Suprapubic skin (tissue), 4 donors: ENCODE results near the gene ZDHHC19. TPM values are rescaled to one million over a fixed set of nuclear protein-coding genes. Genes with fewer than 3 reads are reported as not detected.
"Not testable (repeated sequence)": the region's sequence is repeated elsewhere in the genome, so short reads cannot be mapped to it uniquely, and the experiment has no call there.

Experiments
- DNase-seq, 2 donors: peaks; one replicate each; pipeline ENCODE4 v3.0.0-alpha.2; 2019; ENCODE audit warnings: low spot score in 2 of 2
- H3K27ac ChIP-seq: fragments of 200-600 bp; sonication (generic); one replicate; pipeline ENCODE4 v1.5.1; 2019
- H3K27me3 ChIP-seq: fragments of 200-600 bp; sonication (generic); one replicate; pipeline ENCODE4 v1.5.1; 2019
- H3K36me3 ChIP-seq: fragments of 200-600 bp; sonication (generic); one replicate; pipeline ENCODE4 v1.5.1; 2019
- H3K4me1 ChIP-seq: fragments of 200-600 bp; sonication (generic); one replicate; pipeline ENCODE4 v1.5.1; 2019
- H3K4me3 ChIP-seq: fragments of 200-600 bp; sonication (generic); one replicate; pipeline ENCODE4 v1.5.1; 2019; ENCODE audit warnings: mild to moderate bottlenecking
- H3K9me3 ChIP-seq: fragments of 200-600 bp; sonication (generic); one replicate; pipeline ENCODE4 v1.5.1; 2019
- EP300 ChIP-seq: sonication (generic); formaldehyde crosslinking; IDR thresholded peaks from one replicate; pipeline ENCODE4 v1.6.1; 2017; ENCODE audit warnings: antibody characterized with exemption
- POLR2A ChIP-seq, 2 donors: fragments of 450-650 bp; IDR thresholded peaks; one replicate each; pipeline ENCODE4 v1.6.1; 2017; ENCODE audit warnings: antibody characterized with exemption in 2 of 2, mild to moderate bottlenecking in 2 of 2, moderate library complexity in 2 of 2
- POLR2AphosphoS5 ChIP-seq, 3 donors: sonication (generic); formaldehyde crosslinking; IDR thresholded peaks; one replicate each; pipeline ENCODE4 v1.6.1; 2017; ENCODE audit warnings: antibody characterized with exemption in 3 of 3
- WGBS: methylation state at CpG from one replicate; pipeline ENCODE4 v1.1.5; 2018; 5-methylcytosine and 5-hydroxymethylcytosine counted together
- total RNA-seq, 4 donors: library from RNA; depleted of rRNA; stranded (reverse); fragments of >200 nt; gene quantifications; one replicate each; pipeline ENCODE4 v1.1.0, GENCODE V29; 2016
- TF ChIP-seq, protein P1 (sequence below), 2 donors: fragments of 200-600 bp in 1 of 2; fragments of 450-650 bp in 1 of 2; sonication (generic) in 1 of 2; IDR thresholded peaks; one replicate each; pipeline ENCODE4 v1.5.1; 2016 to 2019; ENCODE audit warnings: antibody characterized with exemption in 2 of 2, mild to moderate bottlenecking in 1 of 2, moderate library complexity in 1 of 2

The ZDHHC19 gene
- total RNA-seq, 4 donors from 2014 or later: not detected

GRCh38 chr3:196251918-196252317 lies 40.7 kb upstream of the ZDHHC19 start:
- Histone ChIP-seq H3K9me3 (no peaks in the 10 kb centered on the region), H3K4me1 (no peaks in the 10 kb centered on the region), H3K27ac (no peak overlapping the region), H3K36me3 (peaks cover 46% of the 10 kb centered on the region), H3K27me3 (no peaks in the 10 kb centered on the region), H3K4me3 (no peak overlapping the region)
- TF ChIP-seq POLR2AphosphoS5 (IDR thresholded peaks at IDR 0.05): no peak
- no peak for TF ChIP-seq EP300
- TF ChIP-seq POLR2A (IDR thresholded peaks at IDR 0.05): no peak
- TF ChIP-seq, protein P1, sequence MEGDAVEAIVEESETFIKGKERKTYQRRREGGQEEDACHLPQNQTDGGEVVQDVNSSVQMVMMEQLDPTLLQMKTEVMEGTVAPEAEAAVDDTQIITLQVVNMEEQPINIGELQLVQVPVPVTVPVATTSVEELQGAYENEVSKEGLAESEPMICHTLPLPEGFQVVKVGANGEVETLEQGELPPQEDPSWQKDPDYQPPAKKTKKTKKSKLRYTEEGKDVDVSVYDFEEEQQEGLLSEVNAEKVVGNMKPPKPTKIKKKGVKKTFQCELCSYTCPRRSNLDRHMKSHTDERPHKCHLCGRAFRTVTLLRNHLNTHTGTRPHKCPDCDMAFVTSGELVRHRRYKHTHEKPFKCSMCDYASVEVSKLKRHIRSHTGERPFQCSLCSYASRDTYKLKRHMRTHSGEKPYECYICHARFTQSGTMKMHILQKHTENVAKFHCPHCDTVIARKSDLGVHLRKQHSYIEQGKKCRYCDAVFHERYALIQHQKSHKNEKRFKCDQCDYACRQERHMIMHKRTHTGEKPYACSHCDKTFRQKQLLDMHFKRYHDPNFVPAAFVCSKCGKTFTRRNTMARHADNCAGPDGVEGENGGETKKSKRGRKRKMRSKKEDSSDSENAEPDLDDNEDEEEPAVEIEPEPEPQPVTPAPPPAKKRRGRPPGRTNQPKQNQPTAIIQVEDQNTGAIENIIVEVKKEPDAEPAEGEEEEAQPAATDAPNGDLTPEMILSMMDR (IDR thresholded peaks at IDR 0.05): no peak
- DNase-seq: no peak
- WGBS: 94% methylated on average over 16 of the region's 16 CpGs

DNA sequence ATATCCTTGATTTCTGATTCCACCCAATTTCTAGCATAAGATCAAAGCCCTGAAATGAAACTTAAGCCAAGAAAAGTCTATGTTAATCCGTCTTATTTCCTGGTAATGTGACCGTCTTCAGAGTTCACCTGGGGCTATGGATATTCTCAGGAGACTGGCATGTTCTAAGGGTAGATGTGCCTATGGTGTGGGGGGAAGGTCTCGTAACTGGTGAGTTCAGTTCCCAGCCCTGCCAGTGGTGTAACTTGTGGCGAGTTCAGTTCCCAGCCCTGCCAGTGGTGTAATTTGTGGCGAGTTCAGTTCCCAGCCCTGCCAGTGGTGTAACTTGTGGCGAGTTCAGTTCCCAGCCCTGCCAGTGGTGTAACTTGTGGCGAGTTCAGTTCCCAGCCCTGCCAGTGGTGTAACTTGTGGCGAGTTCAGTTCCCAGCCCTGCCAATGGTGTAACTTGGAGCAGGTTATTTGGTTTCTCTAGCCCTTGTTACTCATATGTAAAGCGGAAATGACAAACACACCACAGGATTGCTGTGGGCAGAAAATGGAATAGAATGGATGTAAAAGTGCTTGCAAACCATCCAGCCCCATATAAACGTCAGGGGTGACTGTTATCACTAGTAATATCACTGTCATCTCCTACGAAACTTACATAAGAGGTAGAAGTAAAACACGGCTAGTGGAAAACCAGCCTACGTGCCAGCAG lies 35.6 kb upstream of the ZDHHC19 start:
- Histone ChIP-seq H3K9me3 (no peaks in the 10 kb centered on the region), H3K27ac (no peak overlapping the region), H3K36me3 (peaks cover 55% of the 10 kb centered on the region), H3K27me3 (no peaks in the 10 kb centered on the region), H3K4me3 (no peak overlapping the region), H3K4me1 (no peaks in the 10 kb centered on the region)
- DNase-seq: no peak
- 92% methylated on average over 13 of the region's 13 CpGs for WGBS
- TF ChIP-seq EP300 (no peak), POLR2A (IDR thresholded peaks at IDR 0.05) (no peak), POLR2AphosphoS5 (IDR thresholded peaks at IDR 0.05) (no peak)
- TF ChIP-seq, protein P1 (IDR thresholded peaks at IDR 0.05): no peak

GRCh38 chr3:196244166-196244565 lies 33.0 kb upstream of the ZDHHC19 start:
- not testable (repeated sequence) for H3K9me3 ChIP-seq, H3K4me1 ChIP-seq, H3K4me3 ChIP-seq, H3K27me3 ChIP-seq, H3K27ac ChIP-seq, DNase-seq
- H3K36me3 ChIP-seq: peaks cover 77% of the 10 kb centered on the region
- 96% methylated on average over 19 of the region's 34 CpGs for WGBS

DNA sequence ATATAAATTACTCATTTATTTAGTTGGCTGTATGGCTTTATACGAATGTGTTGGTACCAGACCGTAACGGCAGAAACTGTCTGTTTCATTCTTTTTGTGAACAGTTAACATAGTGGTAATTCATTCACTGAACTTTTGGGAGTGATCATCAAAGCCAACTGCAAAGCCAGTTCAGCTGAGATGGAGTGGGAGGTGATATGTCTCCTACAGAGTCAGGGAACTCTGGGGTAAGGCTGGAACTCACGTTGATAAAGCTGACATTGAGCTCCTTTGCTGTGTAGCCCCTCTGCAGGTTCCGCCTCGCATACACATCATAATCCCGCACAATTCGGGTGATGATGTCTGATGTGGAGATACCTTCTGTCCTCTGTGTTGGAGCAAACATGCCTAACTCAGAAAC lies 30.5 kb upstream of the ZDHHC19 start:
- peaks cover 82% of the 10 kb centered on the region for H3K36me3 ChIP-seq
- TF ChIP-seq, protein P1 (IDR thresholded peaks at IDR 0.05): no peak
- TF ChIP-seq EP300: no peak
- no peak for TF ChIP-seq POLR2AphosphoS5 (IDR thresholded peaks at IDR 0.05)
- TF ChIP-seq POLR2A (IDR thresholded peaks at IDR 0.05): no peak
- WGBS: 84% methylated on average over 8 of the region's 8 CpGs

DNA sequence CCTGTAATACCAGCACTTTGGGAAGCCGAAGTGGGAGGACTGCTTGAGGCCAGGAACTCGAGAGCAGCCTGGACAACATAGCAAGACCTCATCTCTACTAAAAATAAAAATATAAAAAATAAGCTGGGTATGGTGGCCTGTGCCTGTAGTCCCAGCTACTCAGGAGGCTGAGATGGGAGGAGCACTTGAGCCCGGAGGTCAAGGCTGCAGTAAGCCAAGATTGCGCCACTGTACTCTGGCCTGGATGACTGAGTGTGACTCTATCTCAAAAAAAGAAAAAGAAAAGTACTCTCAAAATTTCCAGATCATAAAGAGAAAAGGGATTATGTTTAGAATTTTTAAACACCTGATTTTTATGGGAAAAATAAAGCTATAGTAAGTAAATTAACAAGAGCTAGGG lies 29.2 kb upstream of the ZDHHC19 start:
- H3K27ac ChIP-seq: no peak overlapping the region
- H3K27me3 ChIP-seq: no peaks in the 10 kb centered on the region
- H3K4me1 ChIP-seq: no peaks in the 10 kb centered on the region
- WGBS: 89% methylated on average over 4 of the region's 4 CpGs
- no peak for DNase-seq
- H3K36me3 ChIP-seq: peaks cover 69% of the 10 kb centered on the region
- no peak for TF ChIP-seq POLR2AphosphoS5 (IDR thresholded peaks at IDR 0.05)
- TF ChIP-seq POLR2A (IDR thresholded peaks at IDR 0.05): no peak
- no peak for TF ChIP-seq EP300
- TF ChIP-seq, protein P1 (IDR thresholded peaks at IDR 0.05): no peak
- no peak overlapping the region for H3K4me3 ChIP-seq
- no peaks in the 10 kb centered on the region for H3K9me3 ChIP-seq

More for the DNA sequence above, 30.5 kb upstream of the ZDHHC19 start:
- no peaks in the 10 kb centered on the region for H3K4me1 ChIP-seq
- H3K27me3 ChIP-seq: no peaks in the 10 kb centered on the region
- no peak overlapping the region for H3K27ac ChIP-seq
- no peak overlapping the region for H3K4me3 ChIP-seq
- H3K9me3 ChIP-seq: no peaks in the 10 kb centered on the region
- DNase-seq: no peak
